Astrocyte (in vitro differentiated cells and primary cell): Measurements from ENCODE around the gene S100A14. TPM values are rescaled to one million over a fixed set of nuclear protein-coding genes. Genes with fewer than 3 reads are reported as not detected.

Experiments used
- DNase-seq: peaks from one replicate; pipeline ENCODE4 v3.0.0-alpha.2; 2010; ENCODE audit warnings: low read depth
- FAIRE-seq: peaks from 2 replicates; lab custom pipeline; 2011; peaks lifted over from hg19 to GRCh38; lab: Jason Lieb, UNC
- H2AFZ ChIP-seq: 2 replicates; pipeline ENCODE4 v1.6.0; 2012; ENCODE audit warnings: low read depth, low read length, inconsistent platforms
- H3K27ac ChIP-seq: 2 replicates; pipeline ENCODE4 v1.5.1; 2011; ENCODE audit warnings: low read depth, low read length, inconsistent platforms
- H3K27me3 ChIP-seq: 2 replicates; pipeline ENCODE4 v1.6.0; 2011; ENCODE audit warnings: low read length, inconsistent platforms; ENCODE audit not compliant: insufficient read depth
- H3K36me3 ChIP-seq: 2 replicates; pipeline ENCODE4 v1.5.1; 2011; ENCODE audit warnings: low read length, inconsistent platforms; ENCODE audit not compliant: insufficient read depth
- H3K4me1 ChIP-seq: 2 replicates; pipeline ENCODE4 v1.5.1; 2011; ENCODE audit warnings: low read length, inconsistent platforms; ENCODE audit not compliant: insufficient read depth
- H3K4me2 ChIP-seq: 2 replicates; pipeline ENCODE4 v1.6.0; 2012; ENCODE audit warnings: low read length, inconsistent platforms
- H3K4me3 ChIP-seq: 2 replicates; pipeline ENCODE4 v1.5.1; 2011; ENCODE audit warnings: low read depth, mild to moderate bottlenecking, low read length, inconsistent platforms; ENCODE audit not compliant: insufficient read depth
- H3K79me2 ChIP-seq: 2 replicates; pipeline ENCODE4 v1.6.0; 2012; ENCODE audit warnings: mild to moderate bottlenecking, low read length, inconsistent platforms; ENCODE audit not compliant: insufficient read depth
- H3K9ac ChIP-seq: 2 replicates; pipeline ENCODE4 v1.6.0; 2012; ENCODE audit warnings: mild to moderate bottlenecking, low read length, inconsistent platforms
- H3K9me3 ChIP-seq: 2 replicates; pipeline ENCODE4 v1.5.1; 2012; ENCODE audit warnings: low read depth, mild to moderate bottlenecking, low read length, inconsistent platforms; ENCODE audit not compliant: insufficient read depth
- H4K20me1 ChIP-seq: 2 replicates; pipeline ENCODE4 v1.6.0; 2012; ENCODE audit warnings: low read length, inconsistent platforms; ENCODE audit not compliant: insufficient read depth
- H3K27ac Mint-ChIP-seq: one replicate; pipeline ENCODE4 v1.8.0; 2021; ENCODE audit warnings: mild to moderate bottlenecking, mixed read lengths; ENCODE audit not compliant: unreplicated experiment
- H3K27me3 Mint-ChIP-seq: one replicate; pipeline ENCODE4 v1.8.0; 2021; ENCODE audit warnings: low read depth, mixed read lengths; ENCODE audit not compliant: unreplicated experiment
- H3K36me3 Mint-ChIP-seq: one replicate; pipeline ENCODE4 v1.8.0; 2021; ENCODE audit warnings: low read depth, mixed read lengths; ENCODE audit not compliant: unreplicated experiment
- H3K4me1 Mint-ChIP-seq: one replicate; pipeline ENCODE4 v1.8.0; 2021; ENCODE audit warnings: low read depth, mixed read lengths; ENCODE audit not compliant: unreplicated experiment
- H3K4me3 Mint-ChIP-seq: one replicate; pipeline ENCODE4 v1.8.0; 2021; ENCODE audit warnings: mild to moderate bottlenecking, moderate library complexity, mixed read lengths; ENCODE audit not compliant: unreplicated experiment
- H3K9me3 Mint-ChIP-seq: one replicate; pipeline ENCODE4 v1.8.0; 2021; ENCODE audit warnings: mild to moderate bottlenecking, mixed read lengths; ENCODE audit not compliant: unreplicated experiment
- CTCF ChIP-seq: IDR thresholded peaks from 2 replicates; pipeline ENCODE4 v1.5.1; 2011; ENCODE audit warnings: low read depth, mild to moderate bottlenecking, inconsistent platforms, low read length, moderate library complexity; ENCODE audit not compliant: insufficient read depth
- EZH2 ChIP-seq: IDR thresholded peaks from 2 replicates; pipeline ENCODE4 v1.6.1; 2012; ENCODE audit warnings: mild to moderate bottlenecking, low read length, inconsistent platforms; ENCODE audit not compliant: insufficient read depth
- total RNA-seq: library from RNA; stranded (reverse); gene quantifications from 2 replicates; pipeline ENCODE4 v1.2.1, GENCODE V29; 2021

S100A14 gene
- total RNA-seq, 1 donor from 2014 or later = 0.57 TPM

GRCh38 chr1:153658400-153659174, 42.5 kb upstream of the S100A14 start, which contains the start of gene SNAPIN:
SNAPIN (plus strand) TSS chr1:153658703; CDS start chr1:153658744, 41 bp downstream.
- peak within 1 kb of the TSS; percentile 95 for H3K27ac Mint-ChIP-seq
- peaks cover 2% of the 10 kb centered on the region for H3K9me3 Mint-ChIP-seq
- Histone ChIP-seq H3K4me3 (peak within 1 kb of the TSS; percentile 93), H3K79me2 (peaks cover 15% of the 10 kb centered on the region), H3K36me3 (peaks cover 23% of the 10 kb centered on the region), H3K27me3 (no peaks in the 10 kb centered on the region), H3K4me2 (peak within 1 kb of the TSS; percentile 93), H3K9ac (peak within 1 kb of the TSS; percentile 92), H3K27ac (peak within 1 kb of the TSS; percentile 80), H2AFZ (peak within 1 kb of the TSS; percentile 87), H3K4me1 (peaks cover 9% of the 10 kb centered on the region), H4K20me1 (peaks cover 22% of the 10 kb centered on the region), H3K9me3 (no peaks in the 10 kb centered on the region)
- no peaks in the 10 kb centered on the region for H3K27me3 Mint-ChIP-seq
- H3K4me1 Mint-ChIP-seq = peaks cover 12% of the 10 kb centered on the region
- TF ChIP-seq EZH2 (no peak), CTCF (no peak)
- no peak for FAIRE-seq
- H3K4me3 Mint-ChIP-seq = peak within 1 kb of the TSS; percentile 98
- H3K36me3 Mint-ChIP-seq = peaks cover 2% of the 10 kb centered on the region
- peak; percentile 71 for DNase-seq

- peaks cover 10% of the 10 kb centered on the region for H3K4me1 Mint-ChIP-seq
- Histone ChIP-seq H3K9me3 (no peaks in the 10 kb centered on the region), H3K79me2 (peaks cover 15% of the 10 kb centered on the region), H3K4me3 (no peak overlapping the region), H3K27me3 (no peaks in the 10 kb centered on the region), H3K4me2 (no peak overlapping the region), H3K9ac (no peak overlapping the region), H2AFZ (no peak overlapping the region), H4K20me1 (peaks cover 10% of the 10 kb centered on the region), H3K36me3 (no peaks in the 10 kb centered on the region), H3K27ac (no peak overlapping the region), H3K4me1 (peaks cover 9% of the 10 kb centered on the region)
- no peaks in the 10 kb centered on the region for H3K27me3 Mint-ChIP-seq
- no peak overlapping the region for H3K27ac Mint-ChIP-seq
- H3K36me3 Mint-ChIP-seq = peaks cover 2% of the 10 kb centered on the region
- H3K9me3 Mint-ChIP-seq = peaks cover 2% of the 10 kb centered on the region
- FAIRE-seq (no peak), DNase-seq (no peak)
- no peak overlapping the region for H3K4me3 Mint-ChIP-seq
- no peak for TF ChIP-seq EZH2
- TF ChIP-seq CTCF = no peak
These were observed 39.2 kb upstream of the S100A14 start for GRCh38 chr1:153655333-153655732.
